SU-DHL-6 (cell line): Measurements from ENCODE around the gene ABCB11.

Source experiments
- CTCF ChIP-seq: fragments of 200-600 bp; sonication (generic); IDR thresholded peaks from one replicate; pipeline ENCODE4 v1.5.1; 2017; ENCODE audit warnings: antibody characterized with exemption, mild to moderate bottlenecking, low read length, moderate library complexity; ENCODE audit not compliant: insufficient read depth, poor library complexity, severe bottlenecking
- EZH2phosphoT487 ChIP-seq: fragments of 200-600 bp; sonication (generic), shearing (Covaris generic); conservative IDR thresholded peaks from 2 replicates; pipeline ENCODE4 v1.6.1; 2018; ENCODE audit warnings: mild to moderate bottlenecking, antibody characterized with exemption, low read length, moderate library complexity, mixed read lengths

- TF ChIP-seq CTCF (no peak), EZH2phosphoT487 (no peak)
Measured at GRCh38 chr2:168916331-168916675, 114.8 kb downstream of the ABCB11 start.
